HCEC 1CT (cell line): ENCODE measurements around the gene ZFHX3.
A peak's percentile ranks its signal among the peaks of the same experiment; 100 is the strongest.
"Not testable (repeated sequence)": the region's sequence is repeated elsewhere in the genome, so short reads cannot be mapped to it uniquely, and the experiment has no call there.

Experiments used
- DNase-seq: peaks from one replicate; pipeline ENCODE4 v3.0.0-alpha.2; 2017

ZFHX3 gene

DNA sequence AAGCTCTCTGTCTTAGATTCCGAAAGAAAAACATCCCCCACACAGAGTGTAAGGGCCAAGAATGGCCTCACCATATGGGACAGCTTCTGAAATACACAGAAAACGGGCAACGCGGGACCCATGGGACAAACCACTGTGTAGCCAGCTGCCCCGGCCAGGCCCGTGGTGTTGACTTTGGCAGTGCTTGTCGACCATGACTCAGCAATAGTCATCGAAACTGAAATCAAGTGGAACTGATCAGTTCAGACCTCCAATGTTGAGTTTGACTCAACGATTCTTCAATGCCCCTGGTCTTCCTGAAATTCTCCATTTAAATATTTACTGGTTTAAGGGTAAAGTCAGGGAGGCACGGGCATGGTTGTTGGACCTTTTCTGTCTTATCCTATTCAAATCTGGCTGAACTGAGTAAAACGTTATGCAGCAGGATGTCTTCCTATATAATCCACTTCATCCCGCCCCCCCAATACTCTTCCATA is 27.5 kb downstream of the ZFHX3 start:
- peak; percentile 89 for DNase-seq

GRCh38 chr16:73019457-73020362 is 28.2 kb downstream of the ZFHX3 start:
- peak; percentile 79 for DNase-seq

- DNase-seq, result no peak
Observed at GRCh38 chr16:73018821-73019456, 29.0 kb downstream of the ZFHX3 start.

GRCh38 chr16:73017321-73017720 is 30.6 kb downstream of the ZFHX3 start:
- no peak for DNase-seq

DNA sequence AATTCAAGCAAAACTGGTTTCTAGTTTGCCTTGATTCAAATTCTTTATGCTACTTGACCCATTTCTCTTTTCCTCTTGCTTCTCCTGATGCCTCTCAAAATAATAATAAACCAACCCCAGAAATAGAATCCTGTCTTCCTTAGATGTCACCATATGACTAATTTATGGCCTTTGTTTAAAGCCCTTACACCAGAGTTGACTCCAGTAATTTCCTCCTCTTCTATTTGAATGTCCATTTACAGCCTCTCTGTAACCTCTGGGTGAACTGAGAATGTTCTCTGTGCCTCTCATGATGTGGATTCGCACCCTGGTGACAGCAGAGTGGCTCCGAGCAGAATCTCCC is 31.5 kb downstream of the ZFHX3 start:
- no peak for DNase-seq

DNA sequence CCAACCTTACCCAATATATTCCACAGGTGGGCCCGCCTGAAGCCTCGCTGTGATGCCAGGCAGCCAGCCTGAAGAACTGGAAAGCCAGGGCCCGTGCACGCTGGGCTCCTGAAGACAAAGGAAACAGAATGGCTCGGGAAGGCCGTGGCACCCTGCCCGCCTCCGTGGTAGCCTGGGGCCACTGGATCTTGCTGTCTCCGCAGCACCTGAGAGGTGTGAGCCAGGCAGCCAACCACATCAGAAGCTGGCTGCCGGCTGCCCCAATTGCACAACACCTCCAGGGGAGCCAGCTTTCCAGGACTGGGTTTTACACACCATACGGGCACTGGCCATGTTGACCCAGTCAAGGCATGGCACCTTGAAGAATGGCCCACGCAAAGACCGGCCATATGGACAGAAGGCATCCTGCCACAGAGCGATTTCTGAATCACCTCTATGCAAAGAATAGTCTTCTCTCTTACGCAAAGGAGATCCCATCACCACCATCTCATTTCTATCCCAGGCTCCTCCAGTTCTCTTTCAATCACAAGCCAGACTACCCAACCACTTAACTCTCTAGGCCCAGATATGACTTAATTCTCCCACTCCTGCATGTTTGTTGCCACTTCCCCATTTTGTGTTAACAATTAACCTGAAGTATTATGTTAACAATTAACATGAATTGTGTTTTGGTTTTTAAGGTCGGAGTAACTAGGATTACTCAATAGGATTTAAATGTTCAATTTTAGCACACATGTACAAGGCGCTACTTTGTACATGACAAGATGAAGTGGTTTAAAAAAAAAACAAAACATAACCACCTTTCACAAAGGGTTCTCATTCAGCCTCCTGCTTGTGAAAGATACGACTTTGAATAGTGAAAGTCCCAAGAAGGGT is 32.1 kb downstream of the ZFHX3 start:
- no peak for DNase-seq

DNA sequence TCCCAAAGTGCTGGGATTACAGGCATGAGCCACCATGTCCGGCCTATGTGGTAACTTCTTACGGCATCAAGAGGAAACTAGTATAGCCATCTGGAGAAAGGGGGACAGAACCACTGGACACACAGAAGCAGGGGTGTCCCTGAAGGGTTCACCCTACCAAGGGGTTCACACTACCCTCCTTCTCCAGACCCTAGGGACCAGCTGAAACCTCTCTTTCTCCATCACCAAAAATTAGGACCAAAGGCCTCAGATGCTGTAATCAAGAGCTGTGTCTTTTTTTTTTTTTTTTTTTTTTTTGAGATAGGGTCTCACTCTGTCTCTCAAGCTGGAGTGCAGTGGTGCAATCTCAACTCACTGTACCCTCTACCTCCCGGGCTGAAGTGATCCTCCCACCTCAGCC is 33.2 kb downstream of the ZFHX3 start:
- DNase-seq, result no peak

DNA sequence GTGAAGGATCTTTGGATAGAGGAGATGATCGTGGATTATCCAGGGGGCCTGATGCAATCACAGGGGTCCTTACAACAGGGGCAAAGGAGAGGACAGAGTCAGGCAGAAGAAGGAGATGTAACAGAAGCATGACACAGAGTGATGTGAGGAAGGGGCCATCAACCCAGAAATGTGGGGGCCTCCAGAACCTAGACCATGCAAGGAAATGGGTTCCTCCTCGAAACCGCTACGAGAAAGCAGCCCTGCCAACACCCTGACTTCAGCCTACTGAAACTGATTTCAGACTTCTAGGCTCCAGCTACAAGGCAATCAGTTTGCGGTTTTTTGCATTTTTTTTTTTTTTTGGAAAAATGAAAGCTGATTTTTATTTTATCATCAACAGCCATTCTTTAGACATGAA is 34.0 kb downstream of the ZFHX3 start:
- no peak for DNase-seq

DNA sequence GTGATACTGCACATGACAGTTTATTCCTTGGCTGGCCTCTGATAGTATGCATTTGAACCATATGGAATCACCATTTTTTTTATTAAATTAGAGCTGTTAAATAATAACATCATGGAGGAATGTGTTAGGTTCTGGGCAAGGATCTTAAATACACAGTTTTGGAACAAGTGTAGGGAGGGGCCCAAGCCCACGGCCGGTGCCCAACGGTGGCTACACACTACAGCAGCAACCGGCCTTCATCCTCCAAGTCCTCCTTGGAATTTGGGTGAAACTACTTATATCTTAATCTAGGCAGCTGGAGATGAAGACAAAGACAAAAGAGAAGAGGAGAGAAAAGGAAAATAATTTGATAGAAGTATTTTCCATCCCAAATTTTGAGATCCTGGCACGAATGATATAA is 35.6 kb downstream of the ZFHX3 start:
- no peak for DNase-seq

DNA sequence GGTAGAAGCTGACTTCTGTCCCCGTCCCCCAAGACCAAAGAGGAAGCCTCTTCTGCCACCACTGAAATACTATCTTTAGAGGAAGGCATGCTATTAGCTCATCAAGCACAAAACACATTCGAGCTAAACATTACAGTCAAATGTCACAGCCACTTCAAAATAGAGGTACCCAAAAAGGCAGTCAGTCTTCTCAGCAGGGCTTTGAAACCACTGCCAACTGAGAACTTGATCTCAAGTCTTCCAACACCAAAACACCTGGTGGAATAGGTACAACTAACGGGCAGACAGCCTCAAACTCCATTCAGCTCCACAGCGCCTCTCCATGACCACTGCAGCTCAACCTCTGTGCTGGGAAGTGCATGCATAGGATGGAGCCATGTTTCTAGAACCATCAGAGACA is 36.0 kb downstream of the ZFHX3 start:
- DNase-seq, result no peak

DNA sequence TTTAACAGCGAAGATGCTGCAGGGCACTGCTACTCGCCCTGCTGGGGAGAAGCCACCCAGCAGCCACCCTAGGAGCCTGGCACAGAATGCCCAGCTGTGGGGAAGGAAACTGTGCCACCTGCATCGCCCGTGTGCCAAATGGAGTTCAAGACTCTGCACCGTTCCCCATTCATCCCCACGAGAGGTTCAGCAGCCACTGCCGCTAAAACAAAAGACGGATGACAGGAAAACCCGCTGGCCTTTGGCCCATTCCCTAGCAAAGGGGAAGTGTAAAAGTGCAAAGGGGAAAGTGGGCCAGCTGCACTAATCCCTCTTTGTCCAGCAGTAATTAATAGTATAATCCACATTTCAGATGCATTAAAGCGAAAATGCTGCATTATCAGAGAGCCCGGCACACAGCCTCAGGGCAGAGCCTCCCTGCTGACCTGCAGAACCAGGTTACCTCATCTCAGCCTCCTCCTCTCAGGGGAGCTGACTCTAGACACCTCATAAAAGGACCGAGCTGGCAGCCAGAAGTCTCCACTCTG is 37.7 kb downstream of the ZFHX3 start:
- DNase-seq, result no peak

GRCh38 chr16:73009710-73010109 is 38.2 kb downstream of the ZFHX3 start:
- DNase-seq, result not testable (repeated sequence)

DNA sequence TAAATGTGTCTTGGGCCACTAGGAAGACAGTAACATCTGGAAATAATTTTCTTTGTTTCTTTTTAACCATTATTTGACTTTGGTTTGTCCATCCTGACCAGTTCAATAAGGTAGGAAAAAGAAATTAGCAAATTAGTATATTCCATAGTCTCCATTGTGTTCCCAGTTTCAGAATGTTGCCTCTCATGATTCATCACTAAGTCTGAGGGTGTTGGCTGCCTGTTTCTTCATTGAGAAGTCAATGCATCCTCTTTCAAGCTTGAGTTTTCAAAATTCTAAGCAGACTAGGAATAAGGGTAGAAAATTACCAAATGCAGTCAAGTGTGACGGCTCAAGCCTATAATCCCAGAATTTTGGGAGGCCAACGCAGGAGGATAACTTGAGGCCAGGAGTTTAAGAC is 41.9 kb downstream of the ZFHX3 start:
- no peak for DNase-seq

- DNase-seq, result peak; percentile 11
Observed at GRCh38 chr16:73002866-73003265, 45.1 kb downstream of the ZFHX3 start.

DNA sequence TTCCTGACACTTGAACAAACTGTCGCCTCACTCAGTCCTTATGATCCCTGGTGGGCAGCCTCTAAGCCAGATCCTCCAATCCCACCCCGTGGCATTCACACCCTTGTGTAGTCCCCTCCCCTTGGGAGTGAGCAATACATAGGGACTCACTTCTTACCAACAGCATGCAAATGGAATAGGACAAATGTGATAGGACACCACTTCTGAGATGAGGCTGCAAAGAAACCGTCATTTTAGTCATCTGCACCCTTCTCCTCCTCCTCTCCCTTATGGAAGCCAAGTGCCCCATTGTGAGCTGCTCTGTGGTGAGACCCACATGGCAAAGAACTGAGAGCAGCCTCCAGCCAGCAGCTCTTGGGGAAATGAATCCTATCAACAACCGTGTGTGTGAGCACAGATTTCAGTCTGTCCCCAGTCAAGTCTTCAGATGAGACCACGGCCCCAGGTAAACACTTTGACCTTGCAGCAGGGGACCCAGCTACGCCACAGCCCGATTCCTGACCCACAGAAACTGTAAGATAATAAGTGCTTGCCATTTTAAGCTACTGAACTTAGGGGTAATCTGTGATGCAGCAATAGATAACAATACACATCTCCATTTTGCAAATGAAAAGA is 46.9 kb downstream of the ZFHX3 start:
- no peak for DNase-seq

GRCh38 chr16:73000020-73000906 is 47.7 kb downstream of the ZFHX3 start:
- DNase-seq, result no peak

GRCh38 chr16:72999541-73000019 is 48.3 kb downstream of the ZFHX3 start:
- no peak for DNase-seq

GRCh38 chr16:72997141-72997542 is 50.8 kb downstream of the ZFHX3 start:
- peak; percentile 48 for DNase-seq

- DNase-seq, result no peak
Observed at GRCh38 chr16:72996291-72997062, 51.5 kb downstream of the ZFHX3 start.

GRCh38 chr16:72995882-72996270 is 52.1 kb downstream of the ZFHX3 start:
- not testable (repeated sequence) for DNase-seq
